Epithelial cell of esophagus (primary cell): ENCODE measurements around the gene FRYL.

Source experiments
- DNase-seq: peaks from one replicate; pipeline ENCODE4 v3.0.0; 2010; ENCODE audit warnings: low read depth
- H3K4me3 ChIP-seq: 2 replicates; pipeline ENCODE4 v1.5.1; 2011; ENCODE audit warnings: mild to moderate bottlenecking, low read length, control low read depth
- CTCF ChIP-seq: IDR thresholded peaks from 2 replicates; pipeline ENCODE4 v1.5.1; 2011; ENCODE audit warnings: low read depth, mild to moderate bottlenecking, low read length, control low read depth, inconsistent platforms; ENCODE audit not compliant: insufficient read depth; ENCODE audit errors: missing control alignments

Gene FRYL

DNA sequence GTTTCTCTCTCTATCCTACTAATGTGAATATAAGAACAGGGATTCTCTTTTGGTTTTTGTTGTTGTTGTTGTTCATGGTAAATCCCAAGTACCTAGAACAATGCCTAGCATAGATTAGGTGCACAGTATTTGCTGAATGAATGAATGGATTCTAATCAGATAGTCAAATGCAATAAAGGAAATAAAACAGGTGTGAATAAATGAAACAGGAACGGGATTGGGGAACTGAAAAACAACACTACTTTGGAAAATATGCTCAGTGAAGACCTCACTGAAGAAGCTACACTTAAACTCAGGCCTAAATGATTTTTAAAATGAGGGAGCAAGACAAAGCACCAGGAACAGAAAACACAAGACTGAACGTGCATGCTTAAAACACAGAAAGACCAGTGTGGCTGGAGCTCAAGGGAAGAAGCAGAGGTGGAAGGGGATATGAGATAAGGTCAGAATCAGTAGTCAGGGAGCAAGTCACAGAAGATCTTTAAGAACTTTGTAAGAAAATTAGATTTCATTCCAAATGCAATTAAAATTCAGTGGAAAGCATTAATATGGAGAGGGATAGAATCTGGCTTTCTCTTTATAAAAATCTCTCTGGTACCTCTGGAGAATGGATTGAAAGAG is 145.3 kb downstream of the FRYL start:
- H3K4me3 ChIP-seq = no peak overlapping the region
- TF ChIP-seq CTCF = no peak
- no peak for DNase-seq

GRCh38 chr4:48633657-48634056 is 146.4 kb downstream of the FRYL start:
- DNase-seq = no peak
- TF ChIP-seq CTCF = no peak
- no peak overlapping the region for H3K4me3 ChIP-seq

- no peak overlapping the region for H3K4me3 ChIP-seq
- no peak for DNase-seq
- TF ChIP-seq CTCF = no peak
These were observed 150.6 kb downstream of the FRYL start for GRCh38 chr4:48629458-48629857.

GRCh38 chr4:48623182-48623780 is 156.8 kb downstream of the FRYL start:
- no peak for TF ChIP-seq CTCF
- DNase-seq = no peak
- H3K4me3 ChIP-seq = no peak overlapping the region

DNA sequence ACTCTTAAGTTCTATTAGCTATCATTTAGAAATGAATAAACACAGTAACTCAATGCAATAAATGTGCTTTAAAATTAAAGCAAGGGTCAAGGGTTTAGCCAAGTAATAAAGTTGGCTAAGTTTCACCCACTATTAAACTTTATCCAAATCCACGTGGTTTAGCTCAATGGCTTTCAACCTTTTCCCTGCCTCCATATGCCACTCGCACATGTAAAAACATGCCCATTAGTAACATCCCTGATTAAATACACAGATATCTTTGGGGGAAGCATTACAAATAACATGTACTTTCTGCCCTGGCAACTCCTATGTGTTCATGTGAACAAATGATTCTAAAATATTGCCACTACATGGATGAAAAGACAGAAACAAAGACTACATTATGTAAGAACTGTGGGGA is 159.2 kb downstream of the FRYL start:
- peak; percentile 71 for DNase-seq
- no peak for TF ChIP-seq CTCF
- no peak overlapping the region for H3K4me3 ChIP-seq

DNA sequence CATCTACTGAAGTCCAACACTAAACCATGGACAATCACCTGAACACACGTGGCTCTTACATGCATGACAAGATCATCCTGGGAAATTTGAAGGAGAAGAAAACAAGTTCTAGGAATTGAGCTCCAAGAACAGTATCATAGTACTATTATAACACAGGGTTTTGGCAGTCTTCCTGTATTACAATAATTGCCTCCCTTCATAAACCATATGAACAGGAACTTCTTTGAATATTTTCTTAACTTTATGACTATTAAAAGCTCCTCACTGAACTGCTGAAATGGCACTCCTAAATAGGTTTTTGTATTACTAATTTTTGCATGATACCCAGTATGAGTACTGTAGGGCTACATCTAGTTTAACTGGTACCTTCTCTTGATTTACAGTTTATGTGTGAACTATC is 160.0 kb downstream of the FRYL start:
- H3K4me3 ChIP-seq = no peak overlapping the region
- TF ChIP-seq CTCF = no peak
- no peak for DNase-seq

GRCh38 chr4:48604527-48604926 is 175.6 kb downstream of the FRYL start:
- no peak for DNase-seq
- no peak for TF ChIP-seq CTCF
- H3K4me3 ChIP-seq = no peak overlapping the region
